SKM-1 treated with dmso at 0.1 percent for 144 hours (cell line): ENCODE results near the gene NAA40.
"Not testable (repeated sequence)": the region's sequence is repeated elsewhere in the genome, so short reads cannot be mapped to it uniquely, and the experiment has no call there.

Source experiments
- DNase-seq: peaks from one replicate; lab custom pipeline; 2025; ENCODE audit not compliant: unreplicated experiment; lab: John Stamatoyannopoulos, UW

Gene NAA40

DNA sequence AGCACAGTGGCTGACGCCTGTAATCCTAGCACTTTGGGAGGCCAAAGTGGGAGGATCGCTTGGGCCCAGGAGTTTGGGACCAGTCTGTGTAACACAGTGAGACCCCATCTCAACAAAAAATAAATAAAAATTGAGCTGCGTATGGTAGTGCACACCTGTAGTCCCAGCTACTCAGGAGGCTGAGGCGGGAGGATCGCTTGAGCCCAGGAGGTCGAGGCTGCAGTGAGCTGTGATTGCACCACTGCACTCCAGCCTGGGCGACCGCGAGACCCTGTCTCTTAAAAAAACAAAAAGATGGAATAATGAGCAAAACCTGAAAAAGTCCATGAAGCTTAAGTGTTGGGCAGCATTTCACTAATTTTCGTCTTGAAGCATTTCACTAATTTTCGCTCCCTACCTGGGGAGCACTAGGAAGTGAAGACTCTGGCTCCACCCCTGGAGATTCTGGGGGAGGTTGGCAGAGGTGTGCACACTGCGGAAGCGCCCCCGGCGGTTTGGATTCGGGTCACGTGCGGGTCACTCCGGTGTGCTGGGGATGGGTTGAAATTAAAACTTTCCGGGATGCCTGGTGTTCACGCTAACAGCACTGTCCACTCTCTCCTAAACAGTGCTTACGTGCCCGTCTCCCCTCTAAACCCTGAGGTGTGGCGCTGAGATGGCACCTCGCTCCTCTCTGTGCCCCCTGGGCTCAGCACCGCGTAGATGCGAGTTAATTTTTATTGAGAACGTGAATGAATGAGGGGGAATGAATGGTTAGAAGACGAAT lies 906 bp upstream of the NAA40 start:
- no peak for DNase-seq

DNA sequence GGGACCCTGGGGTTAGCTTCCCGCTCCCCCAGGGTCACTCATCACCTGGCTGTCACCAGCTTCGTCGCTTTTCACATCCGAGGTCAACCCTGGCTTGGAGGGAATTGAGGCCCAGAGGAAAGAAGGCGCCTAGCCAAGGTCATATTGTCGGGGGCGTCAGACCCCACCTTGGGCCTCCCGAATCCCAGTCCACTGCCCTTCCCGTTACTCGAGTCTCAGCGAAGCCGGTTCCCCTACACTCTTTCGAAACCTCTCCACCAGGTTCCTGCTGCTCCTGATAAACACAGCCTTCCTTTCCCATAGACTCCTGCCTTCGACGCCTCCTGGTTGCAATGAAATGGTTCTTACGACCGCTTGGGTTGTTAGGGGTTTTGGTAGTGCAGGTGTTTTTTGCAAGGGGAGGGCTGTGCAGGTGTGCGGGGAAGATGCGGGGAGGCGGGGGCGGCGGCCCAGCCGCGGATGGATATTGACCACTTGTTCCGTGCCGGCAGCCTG lies 642 bp downstream of the NAA40 start:
- DNase-seq: no peak

DNA sequence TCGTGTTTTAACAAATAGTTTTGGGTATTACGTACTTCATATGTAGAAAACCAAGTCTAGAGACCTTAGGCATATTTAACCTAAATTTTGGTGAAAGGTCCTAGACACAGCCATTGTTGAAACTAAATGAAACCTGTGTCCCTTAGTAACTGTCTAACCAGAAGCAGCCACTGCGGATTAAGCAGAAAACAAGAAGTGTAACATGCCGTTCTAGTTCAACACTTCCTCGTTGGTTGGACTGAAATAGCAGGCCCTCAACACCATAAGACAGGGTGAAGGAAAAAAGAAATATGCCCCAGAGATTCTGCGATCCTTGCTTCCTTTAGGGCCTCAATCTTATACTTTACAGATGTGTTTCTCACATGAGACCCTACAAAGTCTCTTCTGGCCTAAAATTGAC lies 2.0 kb downstream of the NAA40 start:
- peak; percentile 67 for DNase-seq

DNA sequence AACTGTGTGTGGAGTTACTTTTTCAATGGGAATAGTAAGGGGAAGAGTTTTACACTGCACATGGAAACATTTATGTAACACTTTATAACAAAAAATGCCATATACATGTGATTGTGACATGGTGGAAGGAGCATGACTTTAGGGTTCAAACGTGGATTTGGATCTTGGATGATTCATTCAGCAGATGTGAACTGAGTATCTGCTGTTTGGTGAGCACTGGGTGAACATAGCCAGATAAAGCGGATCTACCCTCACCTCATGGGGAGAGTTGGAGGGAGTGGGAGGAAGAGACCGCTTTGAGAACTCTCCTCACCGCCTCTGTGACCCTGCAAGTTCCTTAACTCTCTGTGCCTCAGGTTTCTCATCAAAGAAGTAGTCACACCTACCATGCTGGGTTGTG lies 3.1 kb downstream of the NAA40 start:
- DNase-seq: no peak

DNA sequence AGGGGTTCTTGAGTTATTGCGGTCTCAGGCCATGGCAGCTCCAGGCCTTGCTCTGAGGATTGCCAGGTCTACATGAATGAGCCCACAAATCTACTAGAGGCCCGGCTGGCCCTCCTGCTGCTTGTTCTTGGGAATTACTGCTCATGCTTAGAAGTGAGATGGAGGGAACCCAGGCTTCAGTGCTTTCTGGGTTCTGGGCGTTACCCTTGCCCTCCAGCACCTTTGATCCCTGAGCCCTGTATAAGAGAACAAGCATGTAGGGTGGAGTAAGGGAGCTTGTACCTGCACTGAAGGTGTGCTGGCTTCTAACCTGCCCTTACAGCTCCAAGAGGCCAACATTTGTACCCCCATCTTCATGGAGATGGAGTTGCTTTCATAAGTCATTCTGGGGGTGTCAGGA lies 4.0 kb downstream of the NAA40 start:
- DNase-seq: no peak

DNA sequence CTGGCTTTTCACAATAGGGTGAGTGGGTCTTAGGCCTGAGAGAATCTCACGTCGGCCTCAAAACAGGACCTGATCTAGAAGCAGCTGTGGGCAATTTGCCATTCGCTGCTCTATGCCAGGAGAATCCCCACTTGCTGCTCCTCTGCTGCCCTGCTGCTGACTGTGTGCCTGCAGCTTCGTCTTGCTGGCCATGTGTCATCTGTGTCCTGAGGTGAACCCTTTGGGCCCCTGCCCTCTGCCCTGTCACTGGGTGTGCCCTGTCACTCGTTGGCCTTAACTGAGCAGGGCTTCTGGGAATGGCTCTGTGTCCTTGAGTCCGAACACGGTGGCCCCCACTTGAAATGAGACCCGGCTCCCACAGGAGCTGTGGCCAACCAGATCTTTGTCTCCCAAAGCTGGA lies 6.2 kb downstream of the NAA40 start:
- no peak for DNase-seq

DNA sequence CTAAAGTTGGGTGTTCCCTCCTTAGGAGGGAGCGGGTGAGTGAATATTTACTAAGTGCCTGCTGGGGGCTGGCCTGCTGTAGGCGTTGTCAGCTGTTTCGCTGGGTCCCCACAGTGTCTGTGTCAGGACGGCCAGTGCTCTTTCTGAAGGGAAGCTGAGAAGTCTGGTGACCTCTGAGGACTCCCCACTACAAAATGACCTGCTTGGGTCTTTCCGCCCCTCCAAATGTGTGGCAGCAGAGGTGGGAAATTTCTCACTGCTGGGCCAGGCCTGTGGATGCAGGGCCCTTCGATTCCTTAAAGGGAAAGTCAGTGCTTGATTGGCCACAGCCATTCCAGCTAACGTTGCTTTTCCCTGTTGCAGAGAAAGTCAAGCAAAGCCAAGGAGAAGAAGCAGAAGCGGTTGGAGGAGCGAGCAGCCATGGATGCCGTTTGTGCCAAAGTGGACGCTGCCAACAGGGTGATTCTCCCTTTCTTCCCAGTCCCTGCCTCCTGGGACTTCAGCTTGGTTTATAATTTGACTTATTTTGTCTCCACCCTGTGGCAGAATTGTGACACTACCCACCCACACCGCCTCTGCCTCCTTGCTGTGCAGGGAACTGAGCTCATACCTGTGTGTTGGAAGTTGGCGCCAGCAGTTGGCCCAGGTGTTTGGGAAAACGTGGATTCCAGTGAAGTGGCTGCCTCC lies 6.8 kb downstream of the NAA40 start:
- peak; percentile 36 for DNase-seq

DNA sequence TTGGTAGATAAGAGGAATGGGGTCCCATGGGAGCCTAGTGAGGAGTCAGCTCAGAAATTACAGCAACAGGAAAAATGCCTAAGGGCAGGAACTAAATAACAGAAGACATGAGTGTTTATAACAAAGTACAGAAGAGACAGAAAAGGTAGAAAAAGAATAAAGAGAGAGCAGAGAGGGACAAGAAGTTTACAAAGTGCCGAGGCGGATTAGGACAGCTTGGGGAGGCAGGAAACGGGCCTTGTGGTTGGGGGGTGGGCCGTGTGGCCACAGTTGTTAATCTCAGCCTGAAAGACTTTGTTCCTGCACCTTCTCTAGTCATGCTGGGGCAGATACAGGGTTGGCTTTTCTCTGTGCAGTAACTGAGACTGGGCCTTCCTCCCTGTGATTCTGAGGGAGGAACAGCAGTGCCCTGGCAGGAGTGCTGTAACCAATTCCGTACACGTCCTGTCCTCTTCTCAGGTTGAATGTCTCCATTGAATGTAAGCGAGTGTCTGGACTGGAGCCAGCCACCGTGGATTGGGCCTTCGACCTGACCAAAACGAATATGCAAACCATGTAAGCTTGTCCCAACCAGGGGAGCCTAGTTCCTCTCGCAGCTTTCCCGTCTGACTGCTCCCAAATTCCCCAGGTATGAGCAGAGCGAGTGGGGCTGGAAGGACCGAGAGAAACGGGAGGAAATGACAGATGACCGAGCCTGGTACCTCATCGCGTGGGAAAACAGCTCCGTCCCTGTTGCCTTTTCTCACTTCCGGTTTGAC lies 13.2 kb downstream of the NAA40 start:
- DNase-seq: peak; percentile 46

DNA sequence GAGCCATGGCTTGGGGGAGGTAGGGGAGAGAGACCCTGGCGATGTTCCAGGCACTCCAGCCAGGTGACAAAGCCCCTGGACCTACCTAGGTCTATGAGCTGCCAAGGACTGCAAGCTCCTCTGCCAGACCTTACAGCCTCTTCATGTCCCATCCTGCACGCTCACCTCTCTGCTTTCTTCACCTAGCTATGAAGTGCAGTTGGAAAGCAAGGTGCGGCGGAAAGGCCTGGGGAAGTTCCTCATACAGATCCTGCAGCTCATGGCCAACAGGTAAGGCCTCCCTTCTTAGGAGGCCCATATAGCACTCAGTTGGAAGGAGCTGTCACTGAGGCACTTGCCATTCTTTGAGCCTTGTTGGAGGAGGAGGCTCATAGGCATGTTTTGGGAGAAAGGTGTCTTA lies 13.8 kb downstream of the NAA40 start:
- no peak for DNase-seq

DNA sequence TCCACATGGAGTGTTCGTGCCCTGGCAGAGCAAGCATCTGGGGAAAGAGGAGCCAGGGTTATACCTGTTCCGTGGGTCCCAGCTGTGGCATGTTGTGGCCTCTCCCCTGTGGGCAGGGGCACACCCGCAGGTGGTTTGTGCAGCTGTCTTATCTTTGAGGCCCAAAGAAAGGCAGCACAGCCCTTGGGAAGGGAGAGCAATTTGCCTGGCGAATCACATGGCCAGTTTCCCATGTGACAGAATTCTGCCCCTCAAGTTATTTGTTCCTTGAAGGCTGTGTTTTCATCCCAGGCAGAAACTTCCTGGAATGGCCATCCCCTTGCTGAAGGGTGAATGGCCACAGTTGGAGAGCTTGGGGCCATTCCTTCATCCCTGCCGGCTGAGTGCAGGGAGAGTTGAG lies 19.2 kb downstream of the NAA40 start:
- no peak for DNase-seq

DNA sequence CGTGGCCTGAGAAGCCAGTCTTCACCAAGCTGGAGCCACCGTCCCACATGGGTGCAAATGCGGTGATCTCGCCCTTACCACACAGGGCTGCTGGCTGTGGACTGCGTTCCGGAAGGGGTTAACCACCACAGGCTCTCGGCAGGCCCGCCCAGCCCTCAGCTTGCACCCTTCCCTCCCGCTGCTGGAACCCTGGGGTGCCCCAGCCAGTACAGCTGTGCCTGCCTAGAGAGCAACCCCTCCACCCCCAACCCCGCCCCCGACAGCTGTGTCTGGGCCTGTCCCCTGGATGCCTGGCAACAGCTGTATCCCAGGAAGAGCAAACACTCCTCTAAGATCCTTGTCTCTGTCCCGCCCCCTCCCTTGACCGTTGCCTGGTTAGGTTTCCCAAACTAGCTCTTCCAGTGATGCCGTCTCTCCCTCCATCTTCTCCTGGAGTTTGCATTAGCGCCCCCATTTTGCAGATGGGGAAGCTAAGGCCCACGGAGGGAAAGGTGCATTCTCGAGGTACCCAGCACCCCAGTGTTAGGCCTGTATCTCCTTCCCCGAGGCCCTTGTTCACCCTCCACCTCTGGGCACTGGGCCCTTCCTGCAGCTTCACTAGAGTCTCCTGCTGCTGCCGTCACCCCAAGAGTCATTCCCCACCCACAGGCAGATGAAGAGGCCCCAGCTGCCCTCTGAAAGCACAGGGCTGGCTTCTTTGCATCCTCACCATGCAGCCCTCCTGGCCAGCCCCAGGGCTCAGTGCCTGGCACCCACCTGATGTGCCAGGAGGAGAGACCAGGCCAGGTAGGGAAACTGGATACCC lies 23.0 kb downstream of the NAA40 start:
- no peak for DNase-seq

DNA sequence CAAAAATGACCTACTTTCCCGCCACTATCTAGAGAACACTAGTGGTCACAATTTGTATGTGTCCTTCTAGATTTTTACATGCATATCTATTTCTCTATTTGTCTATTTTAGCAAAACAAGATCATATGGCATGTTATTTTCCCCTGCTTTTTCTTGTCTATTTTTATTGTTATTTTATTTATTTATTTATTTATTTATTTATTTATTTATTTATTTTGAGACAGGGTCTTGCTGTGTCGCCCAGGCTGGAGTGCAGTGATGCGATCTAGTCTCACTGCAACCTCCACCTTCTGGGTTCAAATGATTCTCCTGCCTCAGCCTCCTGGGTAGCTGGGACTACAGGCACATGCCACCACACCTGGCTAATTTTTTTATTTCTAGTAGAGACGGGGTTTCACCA lies 25.1 kb downstream of the NAA40 start:
- DNase-seq: not testable (repeated sequence)

DNA sequence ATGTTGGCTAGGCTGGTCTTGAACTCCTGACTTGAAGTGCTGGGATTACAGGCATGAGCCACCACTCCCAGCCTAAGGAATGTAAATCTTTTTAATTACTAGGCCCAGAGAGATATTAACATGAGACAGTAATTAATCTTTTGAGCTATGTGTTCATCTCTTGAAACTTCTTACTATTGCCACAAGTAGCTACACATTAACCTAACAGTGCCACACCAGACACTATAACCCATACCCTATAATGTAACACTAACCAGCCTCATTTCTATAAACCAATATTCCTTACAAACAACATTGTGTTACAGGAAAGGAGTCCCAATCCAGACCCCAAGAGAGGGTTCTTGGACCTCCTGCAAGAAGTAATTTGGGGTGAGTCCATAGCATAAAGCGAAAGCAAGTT lies 27.6 kb downstream of the NAA40 start:
- DNase-seq: no peak

DNA sequence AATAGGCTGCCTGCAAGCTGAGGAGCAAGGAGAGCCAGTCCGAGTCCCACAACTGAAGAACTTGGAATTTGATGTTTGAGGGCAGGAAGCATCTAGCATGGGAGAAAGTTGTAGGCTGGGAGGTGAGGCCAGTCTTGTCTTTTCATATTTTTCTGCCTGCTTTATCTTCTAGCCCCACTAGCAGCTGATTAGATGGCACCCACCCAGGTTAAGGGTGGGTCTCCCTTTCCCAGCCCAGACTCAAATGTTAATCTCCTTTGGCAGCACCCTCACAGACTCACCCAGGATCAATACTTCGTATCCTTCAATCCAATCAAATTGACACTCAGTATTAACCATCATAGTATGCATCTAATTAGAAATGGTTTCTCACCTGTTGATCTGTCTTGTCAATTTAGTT lies 30.7 kb downstream of the NAA40 start:
- DNase-seq: no peak

DNA sequence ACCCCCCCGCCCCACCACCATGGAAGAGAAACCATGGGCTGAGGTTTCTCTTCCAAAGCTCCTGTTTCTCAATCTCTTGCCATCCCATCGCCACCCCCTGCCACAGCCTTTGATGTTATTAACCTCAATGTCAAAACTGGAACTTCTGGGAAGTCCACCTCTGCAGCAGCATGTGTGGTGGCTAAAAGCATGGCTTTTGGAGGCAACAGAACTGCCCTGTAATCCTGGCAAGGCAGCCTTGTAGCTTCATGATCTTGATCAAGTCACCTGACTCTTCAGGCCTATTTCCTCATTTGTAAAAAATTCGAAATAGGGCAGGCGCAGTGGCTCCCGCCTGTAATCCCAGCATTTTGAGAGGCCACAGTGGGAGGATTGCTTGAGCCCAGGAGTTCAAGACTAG lies 32.1 kb downstream of the NAA40 start:
- DNase-seq: peak; percentile 56

DNA sequence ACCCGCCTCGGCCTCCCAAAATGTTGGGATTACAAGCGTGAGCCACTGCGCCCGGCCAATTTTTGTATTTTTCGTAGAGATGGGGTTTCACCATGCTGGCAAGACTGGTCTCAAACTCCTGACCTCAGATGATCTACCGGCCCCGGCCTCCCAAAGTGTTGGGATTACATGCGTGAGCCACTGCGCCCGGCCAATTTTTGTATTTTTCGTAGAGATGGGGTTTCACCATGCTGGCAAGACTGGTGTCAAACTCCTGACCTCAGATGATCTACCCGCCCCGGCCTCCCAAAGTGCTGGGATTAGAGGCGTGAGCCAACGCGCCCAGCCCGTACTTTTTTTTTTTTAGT lies 35.1 kb downstream of the NAA40 start:
- DNase-seq: not testable (repeated sequence)

DNA sequence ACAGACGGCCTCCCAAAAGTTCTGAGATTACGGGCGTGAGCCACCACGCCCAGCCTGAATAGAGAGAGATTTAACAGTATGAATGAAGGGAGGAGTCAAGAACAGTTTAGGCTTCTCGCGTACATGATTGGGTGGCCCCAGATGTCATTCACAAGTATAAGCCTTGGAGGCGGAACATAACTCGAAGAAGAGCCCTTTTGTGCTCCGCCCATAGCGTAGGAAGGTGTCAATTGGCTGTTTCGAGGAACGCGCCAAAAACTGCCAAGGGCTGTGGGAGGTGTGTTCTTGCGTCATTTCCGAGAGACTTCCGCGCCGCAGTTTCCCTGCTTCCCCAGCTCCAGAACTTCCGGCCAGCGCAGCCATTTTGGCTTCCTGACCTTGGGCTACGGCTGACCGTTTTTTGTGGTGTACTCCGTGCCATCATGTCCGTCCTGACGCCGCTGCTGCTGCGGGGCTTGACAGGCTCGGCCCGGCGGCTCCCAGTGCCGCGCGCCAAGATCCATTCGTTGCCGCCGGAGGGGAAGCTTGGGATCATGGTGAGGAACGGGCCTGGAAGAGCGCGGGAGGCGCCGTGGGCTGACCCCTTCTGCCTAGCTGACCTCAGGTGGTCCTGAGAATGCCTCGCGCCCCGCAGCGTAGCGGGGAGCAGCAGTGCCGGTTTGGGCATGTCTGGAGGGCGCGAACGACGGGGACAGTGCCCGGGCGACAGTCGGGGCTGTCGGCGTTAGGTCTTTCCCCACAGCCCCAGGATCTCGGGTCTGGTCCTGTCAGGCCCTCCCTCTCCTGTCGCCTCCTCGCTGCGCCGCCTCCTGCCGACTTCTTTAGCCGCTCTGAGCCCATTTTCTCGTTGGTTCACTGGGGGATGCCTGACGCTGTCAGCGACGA lies 35.7 kb downstream of the NAA40 start, which contains the start of gene COX8A:
Gene COX8A (plus strand): TSS at position 362 of the 885 bp plus-strand sequence. CDS start 61 bp downstream, at position 423.
- DNase-seq: peak; percentile 100

DNA sequence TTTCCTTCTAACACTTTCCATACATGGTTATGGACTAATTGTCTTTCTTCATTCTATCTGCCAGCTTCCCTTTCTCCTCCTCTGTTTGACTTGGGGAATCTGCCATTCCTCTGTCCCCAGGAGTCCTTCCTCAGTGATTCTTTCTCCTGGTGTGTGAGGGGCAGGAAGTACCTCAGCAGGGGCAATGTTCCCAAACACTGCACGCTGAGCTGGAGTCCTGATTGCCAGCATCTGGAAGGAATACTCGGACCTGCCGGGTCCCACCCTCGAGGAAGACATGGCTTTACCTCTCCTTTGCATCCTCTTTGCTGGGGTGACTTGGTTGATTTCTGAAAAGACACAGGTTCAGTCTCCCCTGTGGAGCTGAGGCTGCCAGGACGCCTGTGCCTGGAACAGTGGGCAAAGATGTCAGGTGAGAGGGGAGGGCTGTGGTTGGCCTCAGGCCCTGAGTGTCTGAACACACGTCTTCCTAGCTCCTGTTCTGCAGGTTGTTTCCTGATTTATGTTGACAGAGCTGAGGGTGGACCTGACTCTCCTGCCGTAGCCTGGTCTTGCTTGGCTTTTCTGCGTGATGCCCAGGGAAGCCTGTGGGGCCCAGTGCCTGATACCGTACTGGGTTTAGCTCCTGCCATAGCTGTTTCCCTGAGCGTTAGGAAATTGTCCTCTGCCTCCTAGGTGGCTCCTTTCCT lies 39.9 kb downstream of the NAA40 start:
- DNase-seq: no peak

DNA sequence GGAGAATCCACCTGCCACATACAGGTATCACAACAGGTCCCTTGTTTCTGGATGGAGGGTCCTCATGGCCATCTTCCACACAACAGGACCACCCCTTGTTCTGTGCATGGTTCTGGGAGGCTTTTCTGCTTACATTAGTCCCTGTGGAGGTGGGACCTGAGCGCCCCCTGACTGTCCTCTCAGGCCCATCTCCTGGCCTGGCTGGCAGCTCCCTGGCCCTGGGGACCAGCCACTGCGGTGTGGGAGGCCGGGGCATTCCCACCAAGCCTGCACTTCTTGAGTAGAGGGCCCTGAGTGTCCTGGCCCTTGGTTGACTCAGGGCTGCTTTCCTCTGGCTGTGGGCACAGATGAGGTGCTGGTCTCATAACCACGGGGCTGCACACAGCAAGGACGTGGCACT lies 40.6 kb downstream of the NAA40 start:
- no peak for DNase-seq

DNA sequence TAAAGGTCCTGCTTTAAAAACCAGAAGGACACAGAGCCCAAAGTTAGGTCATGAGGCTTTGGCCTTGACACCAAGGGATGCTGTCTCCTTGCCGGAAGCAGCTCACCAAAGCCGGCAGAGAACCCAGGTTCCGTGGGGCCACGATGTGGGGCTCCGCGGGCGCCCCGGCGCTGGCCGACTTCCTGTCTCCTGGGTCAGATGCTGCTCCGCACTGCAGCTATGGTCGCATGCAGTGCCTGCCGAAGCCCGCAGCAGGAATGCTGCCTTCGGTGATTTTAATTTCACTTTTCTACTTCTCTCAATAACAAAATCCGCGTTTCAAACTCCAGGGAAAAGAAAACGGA lies 47.0 kb downstream of the NAA40 start:
- DNase-seq: peak; percentile 51
